Vein endothelial cell (primary cell): ENCODE measurements around the gene ID4. TPM values are rescaled to one million over a fixed set of nuclear protein-coding genes. Genes with fewer than 3 reads are reported as not detected.

Source experiments
- total RNA-seq: library from RNA; depleted of rRNA; stranded (reverse); fragments of >200 nt; gene quantifications from 2 replicates; pipeline ENCODE4 v1.2.3, GENCODE V29; 2012

The ID4 gene, protein sequence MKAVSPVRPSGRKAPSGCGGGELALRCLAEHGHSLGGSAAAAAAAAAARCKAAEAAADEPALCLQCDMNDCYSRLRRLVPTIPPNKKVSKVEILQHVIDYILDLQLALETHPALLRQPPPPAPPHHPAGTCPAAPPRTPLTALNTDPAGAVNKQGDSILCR
- total RNA-seq: not detected in 2 replicates

DNA sequence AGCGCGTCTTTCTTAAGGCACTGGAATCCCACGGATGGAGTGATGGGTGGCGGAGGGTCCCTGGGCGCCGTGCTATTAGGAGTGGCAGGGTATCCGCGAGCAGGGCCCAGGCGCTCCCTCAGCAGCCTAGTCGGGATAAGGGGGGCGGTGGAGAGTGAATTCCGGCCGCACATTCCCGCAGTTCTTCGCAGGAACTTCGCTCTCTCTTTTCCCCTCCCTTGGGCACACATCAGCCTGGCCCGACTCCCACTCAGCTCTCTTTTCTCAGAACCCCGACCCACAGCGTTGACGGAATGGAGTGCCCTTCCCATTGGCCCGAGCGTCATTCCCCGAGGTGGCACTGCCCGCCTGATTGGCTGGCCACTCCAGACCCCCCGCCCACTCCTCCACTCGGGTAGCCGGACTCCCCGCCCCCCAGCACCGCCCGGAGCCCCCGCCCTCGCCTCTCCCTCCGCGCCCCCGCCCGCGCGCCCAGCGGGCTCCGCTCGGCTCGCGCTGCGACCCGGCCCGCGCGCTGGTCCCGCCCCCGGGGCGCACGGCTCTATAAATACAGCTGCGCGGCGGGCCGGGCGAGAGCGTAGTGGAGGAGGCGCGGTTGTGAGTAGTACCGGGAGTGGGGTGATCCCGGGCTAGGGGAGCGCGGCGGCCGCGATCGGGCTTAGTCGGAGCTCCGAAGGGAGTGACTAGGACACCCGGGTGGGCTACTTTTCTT lies at the start of gene ID4:
Gene ID4 (plus strand): TSS at position 572 of the 712 bp plus-strand sequence. CDS start 385 bp downstream, outside the sequence.

